Thymus (tissue), 11 donors: ENCODE data around the gene GRID1. TPM values are rescaled to one million over a fixed set of nuclear protein-coding genes. Genes with fewer than 3 reads are reported as not detected.

Source experiments
- DNase-seq, 9 donors: peaks; one replicate each; pipeline ENCODE4 v3.0.0-alpha.2; 2013; ENCODE audit warnings: low spot score in 9 of 9, low read depth in 6 of 9, missing footprints in 1 of 9
- H3K27ac ChIP-seq, 2 donors: one replicate each; pipeline ENCODE4 v1.5.1; 2013; ENCODE audit warnings: control low read depth in 1 of 2, low read depth in 1 of 2, low read length in 1 of 2, mild to moderate bottlenecking in 1 of 2, moderate library complexity in 1 of 2
- H3K27me3 ChIP-seq, 2 donors: one replicate each; pipeline ENCODE4 v1.5.1; 2013; ENCODE audit warnings: low read length in 1 of 2; ENCODE audit not compliant: control insufficient read depth in 2 of 2, insufficient read depth in 1 of 2
- H3K36me3 ChIP-seq, 2 donors: one replicate each; pipeline ENCODE4 v1.5.1; 2013; ENCODE audit warnings: low read length in 1 of 2, mild to moderate bottlenecking in 1 of 2, moderate library complexity in 1 of 2; ENCODE audit not compliant: control insufficient read depth in 2 of 2, insufficient read depth in 2 of 2
- H3K4me1 ChIP-seq, 2 donors: one replicate each; pipeline ENCODE4 v1.5.1; 2013; ENCODE audit warnings: low read length in 2 of 2; ENCODE audit not compliant: control insufficient read depth in 2 of 2, insufficient read depth in 2 of 2
- H3K4me3 ChIP-seq, 2 donors: one replicate each; pipeline ENCODE4 v1.5.1; 2013; ENCODE audit warnings: low read length in 2 of 2, control low read depth in 1 of 2, mild to moderate bottlenecking in 1 of 2
- H3K9me3 ChIP-seq, 2 donors: one replicate each; pipeline ENCODE4 v1.5.1; 2013; ENCODE audit warnings: low read length in 1 of 2, mild to moderate bottlenecking in 1 of 2; ENCODE audit not compliant: control insufficient read depth in 2 of 2, insufficient read depth in 1 of 2
- WGBS: extraction: QIAGEN DNeasy Blood & Tissue Kit; methylation state at CpG from one replicate; pipeline ENCODE4 v1.1.7; 2013; 5-methylcytosine and 5-hydroxymethylcytosine counted together
- polyA plus RNA-seq: library from polyadenylated mRNA; stranded (reverse); fragments of 200-250 nt; gene quantifications from one replicate; pipeline ENCODE4 v1.2.3, GENCODE V29; 2013
- total RNA-seq: library from RNA; stranded (reverse); fragments of 120-200 nt; gene quantifications from one replicate; pipeline ENCODE4 v1.2.4, GENCODE V29; 2013
- donor health status: healthy.

Gene GRID1
- total and polyA plus RNA-seq, 2 donors = 0.33 to 0.46 TPM

DNA sequence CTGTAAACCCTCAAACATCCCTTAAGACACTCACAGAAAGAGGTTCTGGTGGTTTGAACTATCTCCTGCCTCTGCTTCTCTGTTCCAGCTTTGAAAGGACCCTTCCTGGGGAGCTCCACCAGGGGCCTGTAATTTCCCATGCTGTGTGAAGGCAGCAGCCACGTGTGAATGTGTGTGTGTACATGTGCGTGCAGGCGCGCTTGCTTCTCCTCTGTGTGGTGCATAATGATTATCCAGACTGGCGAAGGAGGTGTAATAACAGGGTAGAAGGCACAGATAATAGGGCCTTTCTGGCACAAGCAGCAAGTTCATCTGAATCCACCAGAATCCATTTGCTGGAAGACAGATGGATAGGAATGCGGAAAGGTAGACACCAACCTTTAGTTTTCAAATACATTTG lies 466.5 kb downstream of the GRID1 start:
- H3K27me3 ChIP-seq = no peaks in the 10 kb centered on the region
- no peaks in the 10 kb centered on the region for H3K4me1 ChIP-seq
- DNase-seq = no peak
- 93% methylated on average over 6 of the region's 6 CpGs for WGBS
- no peaks in the 10 kb centered on the region for H3K9me3 ChIP-seq
- no peaks in the 10 kb centered on the region for H3K36me3 ChIP-seq
- H3K4me3 ChIP-seq = no peak overlapping the region
- no peak overlapping the region for H3K27ac ChIP-seq

DNA sequence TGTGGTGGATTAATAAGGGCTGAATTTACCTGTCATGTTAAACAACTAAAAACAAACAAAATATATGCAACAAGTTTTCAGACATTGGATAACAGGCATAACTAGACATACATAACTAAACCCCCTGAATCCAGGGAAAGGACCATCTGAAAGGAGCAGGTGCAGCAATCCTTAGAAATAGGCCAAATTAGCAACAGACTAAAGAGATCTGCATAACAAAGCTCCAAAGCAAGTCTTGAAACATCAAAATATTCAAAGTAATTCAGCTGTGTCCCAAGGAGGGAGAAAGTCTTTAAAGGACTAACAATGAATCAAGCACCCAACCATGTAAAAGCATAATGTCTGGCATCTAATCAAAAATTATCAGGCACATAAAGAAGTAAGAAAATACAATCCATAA lies 475.1 kb downstream of the GRID1 start:
- no peak for DNase-seq

GRCh38 chr10:85888559-85888958 lies 478.0 kb downstream of the GRID1 start:
- 88% methylated on average over 2 of the region's 2 CpGs for WGBS
- no peaks in the 10 kb centered on the region for H3K4me1 ChIP-seq
- H3K27me3 ChIP-seq = no peaks in the 10 kb centered on the region
- no peak overlapping the region for H3K27ac ChIP-seq
- H3K4me3 ChIP-seq = no peak overlapping the region
- H3K36me3 ChIP-seq = no peaks in the 10 kb centered on the region
- DNase-seq = no peak
- no peaks in the 10 kb centered on the region for H3K9me3 ChIP-seq

More for the DNA sequence above, 475.1 kb downstream of the GRID1 start:
- Histone ChIP-seq H3K4me3 (no peak overlapping the region), H3K4me1 (no peaks in the 10 kb centered on the region), H3K9me3 (no peaks in the 10 kb centered on the region), H3K27ac (no peak overlapping the region), H3K27me3 (no peaks in the 10 kb centered on the region), H3K36me3 (no peaks in the 10 kb centered on the region)

- WGBS = 58% methylated on average over 3 of the region's 3 CpGs
- Histone ChIP-seq H3K27ac (no peak overlapping the region), H3K4me1 (no peaks in the 10 kb centered on the region), H3K4me3 (no peak overlapping the region), H3K27me3 (no peaks in the 10 kb centered on the region), H3K9me3 (no peaks in the 10 kb centered on the region), H3K36me3 (no peaks in the 10 kb centered on the region)
- DNase-seq = no peak
These were observed 478.6 kb downstream of the GRID1 start for GRCh38 chr10:85888004-85888403.

- H3K4me1 ChIP-seq = no peaks in the 10 kb centered on the region
- no peaks in the 10 kb centered on the region for H3K36me3 ChIP-seq
- no peak overlapping the region for H3K4me3 ChIP-seq
- DNase-seq = no peak
- no peak overlapping the region for H3K27ac ChIP-seq
- no peaks in the 10 kb centered on the region for H3K27me3 ChIP-seq
- H3K9me3 ChIP-seq = no peaks in the 10 kb centered on the region
These were observed 492.4 kb downstream of the GRID1 start for GRCh38 chr10:85874208-85874607.

DNA sequence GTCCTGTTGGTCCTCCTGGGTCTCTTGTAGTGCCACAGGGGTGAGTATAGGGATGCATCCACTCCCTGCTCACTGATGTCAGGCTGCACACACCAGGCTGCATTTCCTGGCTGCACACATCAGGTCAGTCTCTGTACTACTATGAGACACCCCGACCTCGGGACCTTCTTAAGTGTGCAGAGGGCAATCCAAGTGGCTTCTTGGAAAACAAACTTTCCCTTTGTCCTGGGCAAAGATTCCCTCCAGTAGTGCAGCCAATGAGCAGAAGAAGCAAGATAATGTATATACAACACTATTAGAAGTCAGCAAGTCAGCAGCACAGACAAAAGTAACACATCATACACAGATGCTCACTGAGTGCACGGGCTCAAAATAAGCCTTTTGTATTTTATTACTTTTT lies 493.5 kb downstream of the GRID1 start:
- DNase-seq = no peak
- Histone ChIP-seq H3K27ac (no peak overlapping the region), H3K4me3 (no peak overlapping the region), H3K36me3 (no peaks in the 10 kb centered on the region), H3K4me1 (no peaks in the 10 kb centered on the region), H3K9me3 (no peaks in the 10 kb centered on the region), H3K27me3 (no peaks in the 10 kb centered on the region)
- 92% methylated on average over 3 of the region's 3 CpGs for WGBS

DNA sequence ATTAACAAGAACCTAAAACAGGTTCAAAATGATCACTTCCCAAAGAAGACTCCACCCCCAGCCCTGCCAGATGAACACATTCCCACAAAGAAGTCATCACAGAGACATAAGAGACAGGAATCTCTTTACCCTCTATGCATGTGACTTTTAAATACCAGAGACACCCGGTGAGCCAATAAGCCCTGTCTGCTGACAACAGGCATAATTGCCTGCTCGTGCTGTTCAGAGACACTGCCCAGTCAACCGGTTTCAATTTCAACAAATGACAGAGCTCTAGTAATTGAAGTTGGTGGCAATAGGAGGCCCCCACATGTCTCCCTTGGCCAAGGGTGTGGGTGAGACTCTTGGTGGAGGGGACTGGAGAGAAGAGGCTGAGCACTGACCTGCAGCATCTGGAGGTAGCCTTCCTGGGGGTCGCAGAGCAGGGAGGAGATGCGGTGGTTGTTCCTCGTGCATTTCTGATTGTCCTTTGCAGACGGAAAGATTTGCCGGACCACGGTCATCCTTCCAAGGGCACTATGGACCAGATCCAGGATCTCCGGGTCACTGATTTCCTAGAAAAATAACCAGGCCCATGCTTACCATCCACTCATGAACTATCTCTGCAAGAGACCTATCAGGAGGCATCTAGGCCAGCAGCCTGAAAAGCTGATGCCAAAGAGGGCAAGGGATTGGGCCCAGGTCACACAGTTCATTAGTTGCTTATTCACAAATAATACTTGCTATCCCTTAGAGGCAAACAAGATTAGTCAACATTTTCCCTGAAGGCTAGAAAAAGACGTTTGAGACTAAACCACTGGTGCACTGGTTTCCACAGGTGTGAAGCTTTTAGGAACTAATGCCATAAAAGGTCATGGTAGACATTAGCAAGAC lies 497.7 kb downstream of the GRID1 start:
- 92% methylated on average over 11 of the region's 11 CpGs for WGBS
- no peak overlapping the region for H3K27ac ChIP-seq

GRCh38 chr10:85864868-85865526 lies 501.6 kb downstream of the GRID1 start:
- Histone ChIP-seq H3K27me3 (no peaks in the 10 kb centered on the region), H3K4me3 (no peak overlapping the region), H3K36me3 (no peaks in the 10 kb centered on the region), H3K4me1 (no peaks in the 10 kb centered on the region), H3K9me3 (no peaks in the 10 kb centered on the region), H3K27ac (no peak overlapping the region)
- 93% methylated on average over 3 of the region's 3 CpGs for WGBS
- no peak for DNase-seq

More for the DNA sequence above, 497.7 kb downstream of the GRID1 start:
- no peaks in the 10 kb centered on the region for H3K9me3 ChIP-seq
- no peaks in the 10 kb centered on the region for H3K27me3 ChIP-seq
- no peaks in the 10 kb centered on the region for H3K4me1 ChIP-seq
- H3K36me3 ChIP-seq = no peaks in the 10 kb centered on the region
- no peak for DNase-seq
- no peak overlapping the region for H3K4me3 ChIP-seq

DNA sequence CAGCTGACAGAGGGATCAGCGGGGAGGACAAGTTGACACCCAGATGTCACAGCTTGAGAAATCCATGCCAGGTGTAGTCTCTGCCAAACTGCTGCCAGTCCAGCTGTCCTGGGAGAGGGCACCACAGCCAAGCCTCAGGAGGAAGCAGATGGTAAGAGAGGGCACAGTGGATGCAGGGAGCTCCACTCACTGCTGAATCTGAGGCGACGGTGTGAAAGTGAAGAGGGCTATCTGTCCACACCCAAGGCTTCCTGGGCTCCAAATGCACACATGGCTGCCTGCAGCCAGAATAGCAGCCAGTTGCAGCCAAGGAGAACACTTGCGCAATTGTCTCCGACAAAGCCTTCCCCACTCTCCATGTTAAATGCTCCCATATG lies 502.4 kb downstream of the GRID1 start:
- H3K4me3 ChIP-seq = no peak overlapping the region
- 90% methylated on average over 5 of the region's 5 CpGs for WGBS
- H3K36me3 ChIP-seq = no peaks in the 10 kb centered on the region
- no peaks in the 10 kb centered on the region for H3K27me3 ChIP-seq
- H3K4me1 ChIP-seq = no peaks in the 10 kb centered on the region
- H3K27ac ChIP-seq = no peak overlapping the region
- no peaks in the 10 kb centered on the region for H3K9me3 ChIP-seq
- DNase-seq = no peak
